ENCODE results near the gene SMARCAD1.
"Not testable (repeated sequence)": the region's sequence is repeated elsewhere in the genome, so short reads cannot be mapped to it uniquely, and the experiment has no call there.

Gene SMARCAD1

GRCh38 chr4:94290245-94290644 is 82.6 kb downstream of the SMARCAD1 start:
- DNase-seq (ENCODE audit: low spot score): no peak

DNA sequence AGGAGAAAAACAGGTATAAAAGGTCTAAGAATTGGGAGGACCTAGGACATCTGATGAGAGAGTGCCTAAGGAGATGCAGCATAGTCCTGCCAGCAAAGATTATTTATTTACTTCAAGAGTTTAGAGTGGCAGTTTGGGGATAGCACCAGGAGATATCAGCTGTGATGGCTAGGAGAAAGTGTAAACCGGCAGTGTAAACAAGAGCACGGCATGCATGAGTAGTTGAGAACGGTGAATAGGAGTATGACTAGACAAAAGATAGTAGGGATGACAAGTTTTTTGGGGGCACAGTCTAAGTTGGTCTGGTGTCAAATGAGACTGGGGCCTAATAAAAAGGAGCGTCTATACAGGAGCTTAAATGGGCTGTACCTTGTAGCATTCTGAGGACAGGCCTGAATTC is 86.3 kb downstream of the SMARCAD1 start:
- DNase-seq (ENCODE audit: low spot score): not testable (repeated sequence)

DNA sequence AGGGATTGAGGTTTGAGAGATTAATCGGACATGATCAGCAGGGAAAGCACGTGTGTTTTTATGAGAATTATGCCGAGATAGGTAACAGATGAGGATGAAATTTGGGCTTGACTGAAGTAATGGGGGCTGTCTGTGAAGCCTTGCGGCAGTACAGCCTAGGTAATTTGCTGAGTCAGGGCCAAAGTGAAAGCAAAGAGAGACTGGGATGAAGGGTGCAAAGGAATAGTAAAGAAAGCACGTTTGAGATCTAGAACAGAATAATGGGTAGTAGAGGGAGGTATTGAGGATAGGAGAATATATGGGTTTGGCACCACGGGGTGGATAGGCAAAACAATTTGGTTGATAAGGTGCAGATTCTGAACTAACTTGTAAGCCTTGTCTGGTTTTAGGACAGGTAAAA is 87.8 kb downstream of the SMARCAD1 start:
- DNase-seq (ENCODE audit: low spot score): not testable (repeated sequence)

- no peak for DNase-seq (ENCODE audit: low spot score)
These were observed 91.1 kb downstream of the SMARCAD1 start for GRCh38 chr4:94298725-94299252.

GRCh38 chr4:94302191-94302590 is 94.5 kb downstream of the SMARCAD1 start:
- no peak for DNase-seq (ENCODE audit: low spot score)

DNA sequence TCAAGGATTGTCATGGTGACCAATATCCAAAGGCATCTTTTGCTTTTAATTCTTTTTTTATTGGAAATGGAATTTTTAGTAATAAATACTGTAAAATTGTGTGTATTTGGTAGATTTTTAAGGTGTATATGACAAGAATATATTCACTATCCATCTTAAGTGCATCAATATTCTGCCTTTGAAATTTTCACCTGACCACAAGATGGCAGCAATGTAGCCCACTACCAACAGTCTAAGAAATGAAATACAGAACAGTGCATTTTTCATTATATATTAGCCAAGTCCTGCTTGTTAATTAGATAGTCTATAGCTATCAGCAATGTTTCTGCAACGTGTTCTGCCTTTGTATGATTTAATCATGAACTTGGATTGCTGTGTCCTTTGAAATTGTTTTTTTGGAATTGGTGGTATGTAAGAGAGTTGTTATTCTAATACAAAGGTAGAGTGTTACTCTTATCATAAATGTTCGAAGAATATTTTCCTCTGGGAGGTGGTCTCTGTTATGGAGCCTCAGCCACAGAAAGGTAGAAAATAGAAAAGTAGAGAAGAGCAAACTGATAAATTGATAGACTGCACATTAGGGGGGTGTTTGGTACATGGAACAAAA is 96.8 kb downstream of the SMARCAD1 start:
- DNase-seq (ENCODE audit: low spot score): peak; percentile 25

- no peak for DNase-seq (ENCODE audit: low spot score)
These were observed 98.0 kb downstream of the SMARCAD1 start for GRCh38 chr4:94305466-94306225.

DNA sequence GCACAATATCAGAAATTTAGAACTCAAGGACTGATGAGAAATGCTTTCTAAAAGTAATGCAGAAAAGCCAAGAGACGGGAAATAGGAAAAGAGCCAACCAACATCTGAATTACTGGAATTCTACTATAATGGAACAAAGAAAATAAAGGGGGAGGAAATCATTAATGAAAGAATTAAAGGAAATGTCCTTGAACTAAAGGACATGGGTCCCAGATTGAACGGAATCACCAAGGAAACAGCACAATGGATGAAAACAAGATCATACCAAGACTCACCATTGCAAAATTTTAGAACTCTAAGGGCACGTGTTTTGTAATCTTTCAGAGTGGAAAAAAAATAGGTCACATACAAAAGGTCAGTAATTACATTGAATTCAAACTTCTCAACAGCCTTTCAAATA is 99.0 kb downstream of the SMARCAD1 start:
- DNase-seq (ENCODE audit: low spot score): no peak

GRCh38 chr4:94307231-94307871 is 99.7 kb downstream of the SMARCAD1 start:
- DNase-seq (ENCODE audit: low spot score): no peak

- not testable (repeated sequence) for DNase-seq (ENCODE audit: low spot score)
These were observed 112.3 kb downstream of the SMARCAD1 start for GRCh38 chr4:94319927-94320326.

- no peak for DNase-seq (ENCODE audit: low spot score)
These were observed 118.2 kb downstream of the SMARCAD1 start for GRCh38 chr4:94325835-94326234.

DNA sequence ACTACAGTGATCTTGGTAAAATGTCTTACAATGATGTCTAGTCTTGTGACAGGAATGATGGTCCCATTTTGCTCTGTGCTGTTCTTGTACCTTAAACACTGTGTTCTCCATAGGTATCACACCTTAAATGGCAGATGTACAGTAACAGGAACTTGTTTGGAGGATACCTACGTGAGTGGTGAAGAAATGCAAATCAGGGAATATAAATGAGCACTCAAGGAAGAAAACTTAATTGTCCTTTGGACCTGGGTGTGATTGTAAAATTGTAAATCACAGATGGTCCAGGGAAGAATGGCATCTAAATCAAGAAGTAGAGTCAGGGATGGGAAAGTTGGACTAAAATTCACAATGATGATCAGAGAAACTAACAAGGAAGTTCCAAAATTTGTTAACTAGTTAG is 122.3 kb downstream of the SMARCAD1 start:
- DNase-seq (ENCODE audit: low spot score): no peak

- no peak for DNase-seq (ENCODE audit: low spot score)
These were observed 125.4 kb downstream of the SMARCAD1 start for GRCh38 chr4:94332983-94333590.

DNA sequence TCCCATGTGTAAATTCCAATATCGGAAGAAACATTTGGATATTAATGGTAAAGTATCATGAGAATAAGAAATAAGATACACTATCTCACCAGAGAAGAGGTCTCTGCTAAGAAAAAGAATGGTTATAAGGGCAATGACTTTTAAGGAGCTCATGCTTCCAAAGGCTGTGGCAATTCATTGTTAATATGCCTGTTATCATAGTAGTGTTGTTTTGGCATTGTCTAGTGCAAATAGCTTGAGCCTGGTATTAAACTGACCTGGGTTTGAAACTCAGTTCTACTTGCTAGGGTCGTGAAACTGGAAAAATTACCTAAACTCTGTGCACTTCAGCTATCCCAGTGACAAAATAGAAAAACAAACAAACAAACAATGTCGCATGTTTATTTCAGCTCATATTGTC is 126.2 kb downstream of the SMARCAD1 start:
- no peak for DNase-seq (ENCODE audit: low spot score)

DNA sequence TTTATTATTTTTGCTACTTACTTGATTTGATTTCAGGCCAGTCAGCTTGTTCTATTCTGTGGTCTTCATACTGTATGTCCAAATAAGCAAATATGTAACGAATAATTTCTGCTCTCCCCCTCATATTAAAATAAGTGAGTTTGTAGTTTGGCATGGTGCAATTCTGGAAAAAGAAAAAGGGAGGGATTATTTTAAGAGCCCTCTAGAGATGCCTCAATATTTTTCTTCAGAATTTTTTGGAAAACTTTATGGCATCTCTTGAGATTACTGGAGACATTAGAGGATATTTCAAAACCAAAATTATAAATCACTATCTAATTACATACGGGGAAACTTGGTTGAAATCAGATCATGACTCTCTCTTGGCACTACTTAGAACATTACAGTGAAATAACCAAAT is 126.8 kb downstream of the SMARCAD1 start:
- no peak for DNase-seq (ENCODE audit: low spot score)

DNA sequence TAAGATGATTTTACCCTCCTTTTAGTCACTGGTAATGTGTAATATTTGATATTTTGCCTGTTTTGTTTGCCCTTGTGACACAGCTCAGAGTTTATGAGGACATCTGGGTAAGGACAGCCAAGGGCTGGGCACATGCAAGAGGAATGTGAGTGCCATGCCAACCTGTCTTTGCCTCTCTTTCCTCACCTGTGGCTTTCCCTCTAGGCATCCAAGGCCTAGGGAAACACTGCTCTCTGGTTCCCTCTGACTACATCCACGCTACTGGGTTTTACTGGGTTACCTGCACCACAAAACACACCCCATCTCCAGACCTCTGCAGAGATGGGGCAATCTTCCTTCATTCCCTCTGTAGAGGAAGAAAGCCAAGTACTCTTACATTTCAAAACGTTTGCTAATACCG is 127.3 kb downstream of the SMARCAD1 start:
- no peak for DNase-seq (ENCODE audit: low spot score)

DNA sequence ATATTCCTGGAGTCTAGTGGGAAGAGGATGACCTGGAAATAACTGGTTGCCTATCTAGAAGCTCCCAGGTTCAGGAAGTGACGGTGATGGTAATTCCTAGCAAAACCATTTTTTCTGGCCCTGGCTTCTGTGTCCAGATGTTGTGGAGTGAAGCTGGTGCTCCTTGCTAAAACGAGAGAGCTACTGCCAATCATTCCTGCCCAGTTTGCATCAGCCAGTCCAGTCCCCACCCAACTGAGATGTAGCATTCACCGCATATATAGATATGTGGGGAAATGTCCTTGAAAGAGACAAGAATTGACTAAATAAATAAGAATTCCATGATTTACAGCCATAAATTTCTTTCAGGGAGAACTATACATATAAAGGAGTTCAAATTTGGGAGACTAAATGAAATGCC is 128.6 kb downstream of the SMARCAD1 start:
- DNase-seq (ENCODE audit: low spot score): no peak

DNA sequence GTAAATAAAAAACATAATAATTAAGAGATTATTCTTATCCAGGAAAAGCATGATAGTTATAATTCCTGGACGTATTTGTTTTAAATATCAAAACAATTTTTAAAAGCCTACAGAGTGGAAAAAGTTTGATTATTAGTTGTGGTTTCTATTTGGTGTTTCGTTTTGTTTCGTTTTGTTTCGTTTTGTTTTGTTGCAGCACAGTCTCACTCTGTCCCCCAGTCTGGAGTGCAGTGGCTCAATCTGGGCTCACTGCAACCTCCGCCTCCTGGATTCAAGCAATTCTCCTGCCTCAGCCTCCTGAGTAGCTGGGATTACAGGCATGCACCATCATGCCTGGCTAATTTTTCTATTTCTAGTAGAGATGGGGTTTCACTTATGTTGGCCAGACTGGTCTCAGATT is 129.1 kb downstream of the SMARCAD1 start:
- DNase-seq (ENCODE audit: low spot score): not testable (repeated sequence)

GRCh38 chr4:94338681-94339351 is 131.2 kb downstream of the SMARCAD1 start:
- DNase-seq (ENCODE audit: low spot score): no peak

DNA sequence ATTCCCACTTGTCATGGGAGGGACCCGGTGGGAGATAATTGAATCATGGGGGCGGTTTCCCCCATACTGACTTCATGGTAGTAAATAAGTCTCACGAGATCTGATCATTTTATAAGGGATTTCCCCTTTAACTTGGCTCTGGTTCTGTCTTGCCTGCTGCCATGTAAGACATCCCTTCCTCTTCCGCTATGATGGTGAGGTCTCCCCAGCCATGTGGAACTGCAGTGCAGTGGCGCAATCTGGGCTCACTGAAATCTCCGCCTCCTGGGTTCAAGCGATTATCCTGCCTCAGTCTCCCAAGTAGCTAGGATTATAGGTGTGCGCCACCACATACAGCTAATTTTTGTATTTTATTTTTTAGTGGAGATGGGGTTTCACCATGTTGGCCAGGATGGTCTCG is 132.1 kb downstream of the SMARCAD1 start:
- DNase-seq (ENCODE audit: low spot score): no peak

All from SK-N-DZ (cell line).